HEK293 (cell line): Measurements from ENCODE around the gene ZNF35.

Experiments
- CTCF ChIA-PET: fragments of 350-600 bp; formaldehyde crosslinking; extraction: SDS; loops from one replicate; lab custom pipeline; 2021; ENCODE audit warnings: antibody characterized with exemption; lab: Yijun Ruan, JAX
- POLR2A ChIA-PET: fragments of 300-600 bp; formaldehyde crosslinking; extraction: SDS; loops from one replicate; lab custom pipeline; 2020; ENCODE audit warnings: antibody characterized with exemption, inconsistent platforms; lab: Yijun Ruan, JAX
- H3K27ac ChIP-seq: fragments of 200-500 bp; sonication (Bioruptor generic); 2 replicates; pipeline ENCODE4 v1.5.1; 2014; ENCODE audit warnings: low read depth, low read length, control low read depth, inconsistent platforms; ENCODE audit errors: extremely low read depth
- H3K36me3 ChIP-seq, 2 experiments: fragments of 200-500 bp in 1 of 2; sonication (Bioruptor generic) in 1 of 2; 1 replicate in 1 of 2; 2 replicates in 1 of 2; pipeline ENCODE4 v1.5.1; 2014 to 2017; ENCODE audit warnings: inconsistent platforms in 2 of 2, low read length in 2 of 2; ENCODE audit not compliant: control insufficient read depth in 2 of 2, insufficient read depth in 1 of 2
- H3K4me1 ChIP-seq: fragments of 200-500 bp; sonication (Bioruptor generic); 2 replicates; pipeline ENCODE4 v1.5.1; 2014; ENCODE audit warnings: mild to moderate bottlenecking, low read length, inconsistent platforms; ENCODE audit not compliant: control insufficient read depth, insufficient read depth
- H3K4me3 ChIP-seq: 2 replicates; pipeline ENCODE4 v1.5.1; 2011; ENCODE audit warnings: low read depth, mild to moderate bottlenecking, control low read depth, low read length, moderate library complexity
- H3K9me3 ChIP-seq: fragments of 200-500 bp; sonication (Bioruptor generic); 2 replicates; pipeline ENCODE4 v1.5.1; 2014; ENCODE audit warnings: low read depth, low read length, inconsistent platforms; ENCODE audit not compliant: control insufficient read depth, insufficient read depth
- BCL11A ChIP-seq: fragments of 450-650 bp; formaldehyde crosslinking; IDR thresholded peaks from 2 replicates; pipeline ENCODE4 v1.5.1; 2016; ENCODE audit warnings: low read depth, missing biosample characterization, missing genetic modification characterization
- GLI4 ChIP-seq: fragments of 450-650 bp; formaldehyde crosslinking; IDR thresholded peaks from 2 replicates; pipeline ENCODE4 v1.5.1; 2016; ENCODE audit warnings: missing biosample characterization, missing genetic modification characterization
- HOXD13 ChIP-seq: sonication (generic); formaldehyde crosslinking; IDR thresholded peaks from 2 replicates; pipeline ENCODE4 v1.8.0; 2022; ENCODE audit warnings: missing genetic modification reagents, borderline replicate concordance
- MEIS1 ChIP-seq: sonication (generic); formaldehyde crosslinking; IDR thresholded peaks from 2 replicates; pipeline ENCODE4 v1.8.1; 2022; ENCODE audit warnings: missing genetic modification reagents, mild to moderate bottlenecking, borderline replicate concordance
- ZIC2 ChIP-seq: fragments of 450-650 bp; formaldehyde crosslinking; IDR thresholded peaks from 2 replicates; pipeline ENCODE4 v1.5.1; 2016; ENCODE audit warnings: missing biosample characterization, missing genetic modification characterization
- ZNF133 ChIP-seq: fragments of 450-650 bp; formaldehyde crosslinking; IDR thresholded peaks from 2 replicates; pipeline ENCODE4 v1.5.1; 2016; ENCODE audit warnings: missing biosample characterization, missing genetic modification characterization
- ZNF169 ChIP-seq: fragments of 450-650 bp; formaldehyde crosslinking; IDR thresholded peaks from 2 replicates; pipeline ENCODE4 v1.5.1; 2016; ENCODE audit warnings: missing biosample characterization, missing genetic modification characterization
- ZNF19 ChIP-seq: fragments of 450-650 bp; formaldehyde crosslinking; IDR thresholded peaks from 2 replicates; pipeline ENCODE4; 2016; ENCODE audit warnings: missing biosample characterization, missing genetic modification characterization, low read depth
- ZNF202 ChIP-seq: fragments of 450-650 bp; formaldehyde crosslinking; IDR thresholded peaks from 2 replicates; pipeline ENCODE4 v1.5.1; 2016; ENCODE audit warnings: missing biosample characterization, missing genetic modification characterization, borderline replicate concordance
- ZNF302 ChIP-seq: fragments of 450-650 bp; formaldehyde crosslinking; IDR thresholded peaks from 2 replicates; pipeline ENCODE4 v1.5.1; 2016; ENCODE audit warnings: missing biosample characterization, missing genetic modification characterization, low read depth
- ZNF311 ChIP-seq: fragments of 450-650 bp; formaldehyde crosslinking; IDR thresholded peaks from 2 replicates; pipeline ENCODE4 v1.5.1; 2017; ENCODE audit warnings: missing biosample characterization, missing genetic modification characterization, borderline replicate concordance
- ZNF335 ChIP-seq: fragments of 450-650 bp; formaldehyde crosslinking; conservative IDR thresholded peaks from 2 replicates; pipeline ENCODE4 v1.5.1; 2016; ENCODE audit warnings: missing biosample characterization, missing genetic modification characterization
- ZNF513 ChIP-seq: fragments of 450-650 bp; IDR thresholded peaks from 2 replicates; pipeline ENCODE4 v1.5.1; 2018; ENCODE audit warnings: missing biosample characterization, missing genetic modification characterization
- ZNF549 ChIP-seq: fragments of 450-650 bp; IDR thresholded peaks from 2 replicates; pipeline ENCODE4 v1.5.1; 2018; ENCODE audit warnings: missing biosample characterization, missing genetic modification characterization, mild to moderate bottlenecking, inconsistent platforms, moderate library complexity
- ZNF621 ChIP-seq: fragments of 450-650 bp; formaldehyde crosslinking; IDR thresholded peaks from 2 replicates; pipeline ENCODE4 v1.5.1; 2017; ENCODE audit warnings: missing biosample characterization, missing genetic modification characterization
- ZNF658 ChIP-seq: fragments of 450-650 bp; formaldehyde crosslinking; IDR thresholded peaks from 2 replicates; pipeline ENCODE4; 2016; ENCODE audit warnings: missing biosample characterization, missing genetic modification characterization
- ZNF660 ChIP-seq: fragments of 450-650 bp; IDR thresholded peaks from 2 replicates; pipeline ENCODE4 v1.5.1; 2018; ENCODE audit warnings: missing biosample characterization, mild to moderate bottlenecking, missing genetic modification characterization
- ZNF677 ChIP-seq: fragments of 450-650 bp; IDR thresholded peaks from 2 replicates; pipeline ENCODE4 v1.5.0; 2018; ENCODE audit warnings: missing biosample characterization, mild to moderate bottlenecking, missing genetic modification characterization, moderate library complexity
- ZNF701 ChIP-seq: fragments of 450-650 bp; formaldehyde crosslinking; IDR thresholded peaks from 2 replicates; pipeline ENCODE4 v1.5.1; 2016; ENCODE audit warnings: missing biosample characterization, missing genetic modification characterization
- ZNF777 ChIP-seq: fragments of 450-650 bp; formaldehyde crosslinking; IDR thresholded peaks from 2 replicates; pipeline ENCODE4 v1.5.1; 2017; ENCODE audit warnings: missing biosample characterization, missing genetic modification characterization, borderline replicate concordance
- ZNF792 ChIP-seq: fragments of 450-650 bp; formaldehyde crosslinking; IDR thresholded peaks from 2 replicates; pipeline ENCODE4 v1.5.1; 2016; ENCODE audit warnings: missing biosample characterization, missing genetic modification characterization
- TF ChIP-seq, protein P1 (sequence below): fragments of 450-650 bp; formaldehyde crosslinking; IDR thresholded peaks from 2 replicates; pipeline ENCODE4 v1.5.1; 2016; ENCODE audit warnings: missing biosample characterization, missing genetic modification characterization
- TF ChIP-seq, protein P2 (sequence below): fragments of 450-650 bp; formaldehyde crosslinking; IDR thresholded peaks from 2 replicates; pipeline ENCODE4 v1.5.1; 2017; ENCODE audit warnings: missing biosample characterization, missing genetic modification characterization
- TF ChIP-seq, protein P3 (sequence below): fragments of 450-650 bp; formaldehyde crosslinking; IDR thresholded peaks from 2 replicates; pipeline ENCODE4 v1.5.1; 2017; ENCODE audit warnings: missing biosample characterization, missing genetic modification characterization
- TF ChIP-seq, protein P4 (sequence below): fragments of 450-650 bp; formaldehyde crosslinking; IDR thresholded peaks from 2 replicates; pipeline ENCODE4 v1.5.1; 2016; ENCODE audit warnings: missing biosample characterization, missing genetic modification characterization
- TF ChIP-seq, protein P5 (sequence below): fragments of 450-650 bp; formaldehyde crosslinking; IDR thresholded peaks from 2 replicates; pipeline ENCODE4 v1.5.1; 2016; ENCODE audit warnings: missing biosample characterization, missing genetic modification characterization

The ZNF35 gene

DNA sequence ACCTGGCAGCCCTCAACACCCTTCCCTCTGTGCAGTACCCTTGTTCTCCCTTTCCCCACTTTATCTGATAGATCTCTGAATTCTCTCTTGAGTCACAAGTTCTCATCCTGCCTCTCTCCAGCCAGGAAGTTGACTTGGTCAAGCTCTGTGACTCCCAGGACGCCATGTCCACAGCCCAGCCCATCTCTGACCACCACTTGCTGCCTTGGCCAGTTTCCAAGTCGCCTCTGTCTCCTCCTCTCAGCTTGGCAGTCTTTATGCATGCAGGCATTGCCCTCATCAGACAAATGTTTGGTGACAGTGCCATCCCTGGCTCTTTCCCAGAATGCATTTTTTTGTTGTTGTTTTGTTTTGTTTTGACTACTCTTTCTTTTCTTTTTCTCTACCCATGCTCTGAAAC, 25.7 kb downstream of the ZNF35 start:
- Histone ChIP-seq H3K4me1 (no peaks in the 10 kb centered on the region), H3K4me3 (no peak overlapping the region), H3K27ac (no peak overlapping the region), H3K36me3 (no peaks in the 10 kb centered on the region), H3K9me3 (no peaks in the 10 kb centered on the region)
- ChIA-PET CTCF (interaction anchor here (0.6 kb wide), 1 partner anchor 87 kb away, joined by 4 read pairs; the partner anchor contains the start of genes KIAA1143 and KIF15), POLR2A (no interaction called here)
- TF ChIP-seq ZNF701 (tag by site-specific recombination) (no peak), HOXD13 (no peak), ZNF777 (tag by site-specific recombination) (no peak), ZIC2 (no peak), ZNF660 (tag by site-specific recombination) (no peak), BCL11A (tag by site-specific recombination) (no peak), ZNF19 (no peak), ZNF133 (tag by site-specific recombination) (no peak), ZNF513 (tag by site-specific recombination) (no peak), ZNF302 (tag by site-specific recombination) (no peak), ZNF335 (tag by site-specific recombination) (no peak), GLI4 (tag by site-specific recombination) (no peak), ZNF792 (tag by site-specific recombination) (no peak), MEIS1 (no peak), ZNF549 (tag by site-specific recombination) (no peak)
- TF ChIP-seq, protein P1, sequence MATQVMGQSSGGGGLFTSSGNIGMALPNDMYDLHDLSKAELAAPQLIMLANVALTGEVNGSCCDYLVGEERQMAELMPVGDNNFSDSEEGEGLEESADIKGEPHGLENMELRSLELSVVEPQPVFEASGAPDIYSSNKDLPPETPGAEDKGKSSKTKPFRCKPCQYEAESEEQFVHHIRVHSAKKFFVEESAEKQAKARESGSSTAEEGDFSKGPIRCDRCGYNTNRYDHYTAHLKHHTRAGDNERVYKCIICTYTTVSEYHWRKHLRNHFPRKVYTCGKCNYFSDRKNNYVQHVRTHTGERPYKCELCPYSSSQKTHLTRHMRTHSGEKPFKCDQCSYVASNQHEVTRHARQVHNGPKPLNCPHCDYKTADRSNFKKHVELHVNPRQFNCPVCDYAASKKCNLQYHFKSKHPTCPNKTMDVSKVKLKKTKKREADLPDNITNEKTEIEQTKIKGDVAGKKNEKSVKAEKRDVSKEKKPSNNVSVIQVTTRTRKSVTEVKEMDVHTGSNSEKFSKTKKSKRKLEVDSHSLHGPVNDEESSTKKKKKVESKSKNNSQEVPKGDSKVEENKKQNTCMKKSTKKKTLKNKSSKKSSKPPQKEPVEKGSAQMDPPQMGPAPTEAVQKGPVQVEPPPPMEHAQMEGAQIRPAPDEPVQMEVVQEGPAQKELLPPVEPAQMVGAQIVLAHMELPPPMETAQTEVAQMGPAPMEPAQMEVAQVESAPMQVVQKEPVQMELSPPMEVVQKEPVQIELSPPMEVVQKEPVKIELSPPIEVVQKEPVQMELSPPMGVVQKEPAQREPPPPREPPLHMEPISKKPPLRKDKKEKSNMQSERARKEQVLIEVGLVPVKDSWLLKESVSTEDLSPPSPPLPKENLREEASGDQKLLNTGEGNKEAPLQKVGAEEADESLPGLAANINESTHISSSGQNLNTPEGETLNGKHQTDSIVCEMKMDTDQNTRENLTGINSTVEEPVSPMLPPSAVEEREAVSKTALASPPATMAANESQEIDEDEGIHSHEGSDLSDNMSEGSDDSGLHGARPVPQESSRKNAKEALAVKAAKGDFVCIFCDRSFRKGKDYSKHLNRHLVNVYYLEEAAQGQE (tag by site-specific recombination): no peak
- TF ChIP-seq, protein P2, sequence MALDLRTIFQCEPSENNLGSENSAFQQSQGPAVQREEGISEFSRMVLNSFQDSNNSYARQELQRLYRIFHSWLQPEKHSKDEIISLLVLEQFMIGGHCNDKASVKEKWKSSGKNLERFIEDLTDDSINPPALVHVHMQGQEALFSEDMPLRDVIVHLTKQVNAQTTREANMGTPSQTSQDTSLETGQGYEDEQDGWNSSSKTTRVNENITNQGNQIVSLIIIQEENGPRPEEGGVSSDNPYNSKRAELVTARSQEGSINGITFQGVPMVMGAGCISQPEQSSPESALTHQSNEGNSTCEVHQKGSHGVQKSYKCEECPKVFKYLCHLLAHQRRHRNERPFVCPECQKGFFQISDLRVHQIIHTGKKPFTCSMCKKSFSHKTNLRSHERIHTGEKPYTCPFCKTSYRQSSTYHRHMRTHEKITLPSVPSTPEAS: no peak

DNA sequence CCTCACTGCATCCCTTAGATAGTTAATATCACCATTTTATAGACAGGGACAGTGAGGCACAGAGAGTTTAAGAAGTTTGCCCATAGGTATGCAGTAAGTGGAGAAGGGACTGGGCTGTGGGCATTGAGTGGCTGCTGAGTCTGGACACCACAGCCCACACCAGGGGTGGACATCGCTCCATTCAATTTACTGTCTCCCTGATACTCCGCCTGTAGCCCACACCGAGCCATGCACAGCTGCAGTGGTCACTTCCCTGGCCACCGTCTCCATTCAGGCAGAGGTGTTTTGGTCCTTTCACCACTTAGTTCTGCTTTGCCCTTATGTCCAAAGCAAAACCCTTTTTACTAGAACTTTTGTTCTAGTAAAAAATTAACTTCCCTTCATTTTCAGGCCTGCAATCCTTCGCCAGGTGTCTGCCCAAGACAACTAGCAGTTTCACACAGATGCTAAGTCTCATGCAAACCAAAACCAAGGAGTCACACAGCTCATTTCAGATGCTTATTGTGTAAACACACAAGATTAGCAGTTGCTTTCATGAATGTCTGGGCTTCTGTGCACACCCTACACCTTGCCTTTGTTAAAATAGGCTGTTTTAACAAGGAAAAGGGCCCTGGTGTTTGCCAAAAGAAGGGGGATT, 30.1 kb downstream of the ZNF35 start:
- no peaks in the 10 kb centered on the region for H3K36me3 ChIP-seq
- ChIA-PET POLR2A (no interaction called here), CTCF (no interaction called here)
- H3K4me3 ChIP-seq: no peak overlapping the region
- no peaks in the 10 kb centered on the region for H3K4me1 ChIP-seq
- H3K9me3 ChIP-seq: no peaks in the 10 kb centered on the region
- H3K27ac ChIP-seq: no peak overlapping the region
- TF ChIP-seq, protein P3, sequence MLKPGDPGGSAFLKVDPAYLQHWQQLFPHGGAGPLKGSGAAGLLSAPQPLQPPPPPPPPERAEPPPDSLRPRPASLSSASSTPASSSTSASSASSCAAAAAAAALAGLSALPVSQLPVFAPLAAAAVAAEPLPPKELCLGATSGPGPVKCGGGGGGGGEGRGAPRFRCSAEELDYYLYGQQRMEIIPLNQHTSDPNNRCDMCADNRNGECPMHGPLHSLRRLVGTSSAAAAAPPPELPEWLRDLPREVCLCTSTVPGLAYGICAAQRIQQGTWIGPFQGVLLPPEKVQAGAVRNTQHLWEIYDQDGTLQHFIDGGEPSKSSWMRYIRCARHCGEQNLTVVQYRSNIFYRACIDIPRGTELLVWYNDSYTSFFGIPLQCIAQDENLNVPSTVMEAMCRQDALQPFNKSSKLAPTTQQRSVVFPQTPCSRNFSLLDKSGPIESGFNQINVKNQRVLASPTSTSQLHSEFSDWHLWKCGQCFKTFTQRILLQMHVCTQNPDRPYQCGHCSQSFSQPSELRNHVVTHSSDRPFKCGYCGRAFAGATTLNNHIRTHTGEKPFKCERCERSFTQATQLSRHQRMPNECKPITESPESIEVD (tag by site-specific recombination): no peak
- TF ChIP-seq ZNF311 (no peak), ZNF202 (tag by site-specific recombination) (no peak), ZNF677 (no peak), ZNF169 (tag by site-specific recombination) (no peak), ZNF658 (no peak), ZNF621 (tag by site-specific recombination) (no peak)
- TF ChIP-seq, protein P4, sequence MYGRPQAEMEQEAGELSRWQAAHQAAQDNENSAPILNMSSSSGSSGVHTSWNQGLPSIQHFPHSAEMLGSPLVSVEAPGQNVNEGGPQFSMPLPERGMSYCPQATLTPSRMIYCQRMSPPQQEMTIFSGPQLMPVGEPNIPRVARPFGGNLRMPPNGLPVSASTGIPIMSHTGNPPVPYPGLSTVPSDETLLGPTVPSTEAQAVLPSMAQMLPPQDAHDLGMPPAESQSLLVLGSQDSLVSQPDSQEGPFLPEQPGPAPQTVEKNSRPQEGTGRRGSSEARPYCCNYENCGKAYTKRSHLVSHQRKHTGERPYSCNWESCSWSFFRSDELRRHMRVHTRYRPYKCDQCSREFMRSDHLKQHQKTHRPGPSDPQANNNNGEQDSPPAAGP (tag by site-specific recombination): no peak
- TF ChIP-seq, protein P5, sequence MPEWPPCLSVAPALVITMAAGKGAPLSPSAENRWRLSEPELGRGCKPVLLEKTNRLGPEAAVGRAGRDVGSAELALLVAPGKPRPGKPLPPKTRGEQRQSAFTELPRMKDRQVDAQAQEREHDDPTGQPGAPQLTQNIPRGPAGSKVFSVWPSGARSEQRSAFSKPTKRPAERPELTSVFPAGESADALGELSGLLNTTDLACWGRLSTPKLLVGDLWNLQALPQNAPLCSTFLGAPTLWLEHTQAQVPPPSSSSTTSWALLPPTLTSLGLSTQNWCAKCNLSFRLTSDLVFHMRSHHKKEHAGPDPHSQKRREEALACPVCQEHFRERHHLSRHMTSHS: no peak
